H1 (cell line): ENCODE data around the gene PPP1R27. TPM values are rescaled to one million over a fixed set of nuclear protein-coding genes. Genes with fewer than 3 reads are reported as not detected.
A peak's percentile ranks its signal among the peaks of the same experiment; 100 is the strongest.

Experiments used
- CTCF ChIA-PET: fragments of 300-600 bp; sonication (Branson Sonifier 250); formaldehyde crosslinking; loops from one replicate; lab custom pipeline; 2021; ENCODE audit not compliant: partially characterized antibody; lab: Charles Lee
- POLR2A ChIA-PET: fragments of 300-600 bp; sonication (Branson Sonifier 250); formaldehyde crosslinking; loops from one replicate; lab custom pipeline; 2021; ENCODE audit warnings: inconsistent platforms; ENCODE audit not compliant: partially characterized antibody; lab: Charles Lee
- DNase-seq, 2 experiments: peaks; one replicate each; pipeline versions ENCODE4 v3.0.0 to v3.0.0-alpha.2; 2010 to 2022; ENCODE audit warnings: low spot score in 2 of 2, low read depth in 1 of 2, mixed read lengths in 1 of 2
- FAIRE-seq: peaks from 2 replicates; lab custom pipeline; 2011; peaks lifted over from hg19 to GRCh38; lab: Jason Lieb, UNC
- H2AFZ ChIP-seq: 2 replicates; pipeline ENCODE4 v1.8.1; 2012; ENCODE audit warnings: low read length, inconsistent platforms
- H2AK5ac ChIP-seq: 2 replicates; pipeline ENCODE4 v1.6.1; 2013; ENCODE audit warnings: low read depth, low read length
- H2BK120ac ChIP-seq: replicated peaks from 2 replicates; pipeline ENCODE3; 2013; ENCODE audit warnings: low read depth, low read length, inconsistent platforms
- H2BK12ac ChIP-seq: 2 replicates; pipeline ENCODE4 v1.6.1; 2013; ENCODE audit warnings: low read depth, low read length
- H2BK15ac ChIP-seq: 2 replicates; pipeline ENCODE4 v1.6.1; 2013; ENCODE audit warnings: low read length
- H2BK20ac ChIP-seq: 2 replicates; pipeline ENCODE4 v1.6.1; 2013; ENCODE audit warnings: low read length
- H2BK5ac ChIP-seq: 2 replicates; pipeline ENCODE4 v1.6.1; 2013; ENCODE audit warnings: low read depth, low read length
- H3K14ac ChIP-seq: 2 replicates; pipeline ENCODE4 v1.6.1; 2013; ENCODE audit warnings: inconsistent platforms; ENCODE audit not compliant: insufficient read length
- H3K18ac ChIP-seq: 2 replicates; pipeline ENCODE4 v1.6.1; 2013; ENCODE audit warnings: low read length; ENCODE audit errors: extremely low read depth
- H3K23ac ChIP-seq: 2 replicates; pipeline ENCODE4 v1.6.1; 2013; ENCODE audit warnings: inconsistent platforms; ENCODE audit not compliant: insufficient read length
- H3K23me2 ChIP-seq: 2 replicates; pipeline ENCODE4 v1.6.1; 2013; ENCODE audit warnings: low read depth, low read length
- H3K27ac ChIP-seq: 2 replicates; pipeline ENCODE4 v1.6.1; 2011; ENCODE audit warnings: low read depth, low read length, inconsistent platforms
- H3K27me3 ChIP-seq, 4 experiments: replicated peaks in 1 of 4; 1 replicate in 1 of 4; 2 replicates in 3 of 4; pipeline versions ENCODE4 v1.6.1 to v1.8.1; 2011 to 2013; ENCODE audit warnings: low read length in 3 of 4, mild to moderate bottlenecking in 3 of 4, inconsistent platforms in 2 of 4, mixed read lengths in 2 of 4, moderate library complexity in 1 of 4; ENCODE audit not compliant: control insufficient read depth in 3 of 4, insufficient read depth in 3 of 4; ENCODE audit errors: extremely low read depth in 1 of 4
- H3K36me3 ChIP-seq, 4 experiments: 2 replicates each; pipeline versions ENCODE4 v1.6.1 to v1.8.1; 2011 to 2013; ENCODE audit warnings: mild to moderate bottlenecking in 4 of 4, low read length in 3 of 4, moderate library complexity in 2 of 4, control low read depth in 1 of 4, inconsistent platforms in 1 of 4; ENCODE audit not compliant: insufficient read depth in 4 of 4, control insufficient read depth in 2 of 4
- H3K4ac ChIP-seq: replicated peaks from 2 replicates; pipeline ENCODE3; 2013; ENCODE audit warnings: low read length, low read depth, mixed read lengths, inconsistent platforms; ENCODE audit not compliant: insufficient read length
- H3K4me1 ChIP-seq, 4 experiments: replicated peaks in 1 of 4; 1 replicate in 1 of 4; 2 replicates in 3 of 4; pipeline versions ENCODE4 v1.6.1 to v1.8.1; 2011 to 2013; ENCODE audit warnings: low read length in 3 of 4, inconsistent platforms in 2 of 4, mixed read lengths in 1 of 4; ENCODE audit not compliant: insufficient read depth in 4 of 4, control insufficient read depth in 3 of 4
- H3K4me2 ChIP-seq, 2 experiments: 2 replicates each; pipeline versions ENCODE4 v1.6.1 to v1.8.1; 2011 to 2013; ENCODE audit warnings: low read depth in 2 of 2, low read length in 2 of 2, control low read depth in 1 of 2, inconsistent platforms in 1 of 2, mild to moderate bottlenecking in 1 of 2; ENCODE audit not compliant: insufficient read depth in 1 of 2
- H3K4me3 ChIP-seq, 4 experiments: fragments of 200-600, 300-600 bp in 1 of 4; sonication (generic), shearing (Covaris generic), sonication (Bioruptor Twin) in 1 of 4; 2 replicates each; pipeline versions ENCODE4 v1.5.1 to v1.8.1; 2011 to 2016; ENCODE audit warnings: low read length in 4 of 4, low read depth in 3 of 4, control low read depth in 2 of 4, inconsistent platforms in 2 of 4, mild to moderate bottlenecking in 2 of 4, mixed read lengths in 1 of 4, moderate library complexity in 1 of 4; ENCODE audit not compliant: insufficient read depth in 2 of 4; ENCODE audit errors: extremely low read depth in 1 of 4
- H3K56ac ChIP-seq: replicated peaks from 2 replicates; pipeline ENCODE3; 2013; ENCODE audit warnings: low read depth, mild to moderate bottlenecking, mixed read lengths, low read length, inconsistent platforms; ENCODE audit not compliant: insufficient read length
- H3K79me1 ChIP-seq: 2 replicates; pipeline ENCODE4 v1.6.1; 2013; ENCODE audit warnings: low read depth, low read length, control low read depth
- H3K79me2 ChIP-seq, 2 experiments: 2 replicates each; pipeline versions ENCODE4 v1.6.1 to v1.8.1; 2012 to 2013; ENCODE audit warnings: low read length in 2 of 2, mild to moderate bottlenecking in 2 of 2, inconsistent platforms in 1 of 2; ENCODE audit not compliant: insufficient read depth in 2 of 2, control insufficient read depth in 1 of 2
- H3K9ac ChIP-seq, 4 experiments: replicated peaks in 1 of 4; 1 replicate in 1 of 4; 2 replicates in 3 of 4; pipeline versions ENCODE4 v1.6.1 to v1.8.1; 2011 to 2013; ENCODE audit warnings: low read depth in 3 of 4, low read length in 3 of 4, control low read depth in 2 of 4, mild to moderate bottlenecking in 2 of 4, moderate library complexity in 2 of 4, inconsistent platforms in 1 of 4; ENCODE audit errors: extremely low read depth in 1 of 4
- H3K9me3 ChIP-seq, 2 experiments: 2 replicates each; pipeline versions ENCODE4 v1.6.1 to v1.8.1; 2012 to 2013; ENCODE audit warnings: mild to moderate bottlenecking in 2 of 2, moderate library complexity in 2 of 2, control low read depth in 1 of 2, inconsistent platforms in 1 of 2, low read depth in 1 of 2, low read length in 1 of 2, mixed read lengths in 1 of 2; ENCODE audit not compliant: insufficient read depth in 2 of 2
- H4K20me1 ChIP-seq, 2 experiments: replicated peaks in 1 of 2; 2 replicates each; pipeline versions ENCODE3 to v1.8.1; 2011 to 2013; ENCODE audit warnings: inconsistent platforms in 2 of 2, low read length in 2 of 2, mild to moderate bottlenecking in 1 of 2; ENCODE audit not compliant: insufficient read depth in 2 of 2, control insufficient read depth in 1 of 2
- H4K5ac ChIP-seq: 2 replicates; pipeline ENCODE4 v1.6.1; 2013; ENCODE audit warnings: low read length, low read depth, mixed read lengths, inconsistent platforms; ENCODE audit not compliant: insufficient read length
- H4K8ac ChIP-seq: 2 replicates; pipeline ENCODE4 v1.8.0; 2013; ENCODE audit warnings: mild to moderate bottlenecking, moderate library complexity, low read length, inconsistent platforms; ENCODE audit not compliant: insufficient read depth; ENCODE audit errors: extremely low read depth
- H4K91ac ChIP-seq: replicated peaks from 2 replicates; pipeline ENCODE3; 2013; ENCODE audit warnings: low read length, mixed read lengths, inconsistent platforms; ENCODE audit not compliant: insufficient read length
- ASH2L ChIP-seq: fragments of 200-600, 300-600 bp; sonication (generic); IDR thresholded peaks from one replicate; pipeline ENCODE4 v1.7.1; 2017; ENCODE audit warnings: low read length
- CBX8 ChIP-seq: fragments of 300-800, 300-1000 bp; sonication (generic); IDR thresholded peaks from 2 replicates; pipeline ENCODE4 v1.7.1; 2016; ENCODE audit warnings: low read depth, low read length, borderline replicate concordance
- CHD1 ChIP-seq: IDR thresholded peaks from 2 replicates; pipeline ENCODE4 v1.6.1; 2012; ENCODE audit warnings: low read depth, low read length, improper control_type of control experiment
- CREB1 ChIP-seq: IDR thresholded peaks from 2 replicates; pipeline ENCODE4 v1.6.1; 2012; ENCODE audit warnings: inconsistent platforms
- GABPA ChIP-seq: IDR thresholded peaks from 2 replicates; pipeline ENCODE4 v1.6.1; 2011; ENCODE audit warnings: mild to moderate bottlenecking, low read length, moderate library complexity, borderline replicate concordance; ENCODE audit not compliant: insufficient read depth
- RBBP5 ChIP-seq: IDR thresholded peaks from 2 replicates; pipeline ENCODE4 v1.7.1; 2012; ENCODE audit warnings: low read depth, mild to moderate bottlenecking, inconsistent platforms, low read length, moderate library complexity, borderline replicate concordance
- RXRA ChIP-seq: IDR thresholded peaks from 2 replicates; pipeline ENCODE4 v1.6.1; 2011; ENCODE audit warnings: low read depth, mild to moderate bottlenecking, low read length, moderate library complexity; ENCODE audit not compliant: insufficient read depth
- SP2 ChIP-seq: IDR thresholded peaks from 2 replicates; pipeline ENCODE4 v1.6.1; 2012; ENCODE audit warnings: mild to moderate bottlenecking, low read length, inconsistent platforms
- TBP ChIP-seq: IDR thresholded peaks from 2 replicates; pipeline ENCODE4 v1.6.1; 2011; ENCODE audit warnings: low read depth, low read length, improper control_type of control experiment
- TEAD4 ChIP-seq: IDR thresholded peaks from 2 replicates; pipeline ENCODE4 v1.6.1; 2012; ENCODE audit warnings: low read depth, low read length, inconsistent platforms, mixed read lengths
- WGBS, 2 experiments: shearing (Covaris generic) in 1 of 2; methylation state at CpG; one replicate each; pipeline versions ENCODE4 v1.1.6 to v1.1.7; 2013 to 2015; ENCODE audit warnings: low lambda C conversion rate in 2 of 2, mixed read lengths in 2 of 2, inconsistent platforms in 1 of 2, low coverage in 1 of 2, missing lambda C conversion rate in 1 of 2; ENCODE audit not compliant: insufficient replicate concordance in 2 of 2, insufficient coverage in 1 of 2, insufficient read length in 1 of 2; ENCODE audit errors: extremely low coverage in 1 of 2, missing lambda C conversion rate in 1 of 2; 5-methylcytosine and 5-hydroxymethylcytosine counted together
- polyA plus RNA-seq, 7 experiments: library from polyadenylated mRNA; depleted of rRNA in 3 of 7; stranded (reverse) in 5 of 7; unstranded in 2 of 7; fragments of >200 nt in 5 of 7; fragments of 200-250 nt in 2 of 7; gene quantifications; 1 replicate in 5 of 7; 2 replicates in 1 of 7; 4 replicates in 1 of 7; pipeline versions ENCODE4 v1.2.1 to v1.2.3, GENCODE V29; 2011 to 2013; ENCODE audit warnings: missing spikeins in 2 of 7, mixed read lengths in 2 of 7
- total RNA-seq: library from RNA; stranded (reverse); fragmentation: NEBNext Ultra II Directional; extraction: Animal tissue kit (Norgen Biotek cat#: 25700); gene quantifications from 2 replicates; pipeline ENCODE4 v1.2.1, GENCODE V29; 2021

PPP1R27 gene
- total and polyA plus RNA-seq, 2 of the 8 experiments (the other 6 are each of a cell fraction or from before 2014, with no cell fraction given): 0.27 TPM; not detected in 1

DNA sequence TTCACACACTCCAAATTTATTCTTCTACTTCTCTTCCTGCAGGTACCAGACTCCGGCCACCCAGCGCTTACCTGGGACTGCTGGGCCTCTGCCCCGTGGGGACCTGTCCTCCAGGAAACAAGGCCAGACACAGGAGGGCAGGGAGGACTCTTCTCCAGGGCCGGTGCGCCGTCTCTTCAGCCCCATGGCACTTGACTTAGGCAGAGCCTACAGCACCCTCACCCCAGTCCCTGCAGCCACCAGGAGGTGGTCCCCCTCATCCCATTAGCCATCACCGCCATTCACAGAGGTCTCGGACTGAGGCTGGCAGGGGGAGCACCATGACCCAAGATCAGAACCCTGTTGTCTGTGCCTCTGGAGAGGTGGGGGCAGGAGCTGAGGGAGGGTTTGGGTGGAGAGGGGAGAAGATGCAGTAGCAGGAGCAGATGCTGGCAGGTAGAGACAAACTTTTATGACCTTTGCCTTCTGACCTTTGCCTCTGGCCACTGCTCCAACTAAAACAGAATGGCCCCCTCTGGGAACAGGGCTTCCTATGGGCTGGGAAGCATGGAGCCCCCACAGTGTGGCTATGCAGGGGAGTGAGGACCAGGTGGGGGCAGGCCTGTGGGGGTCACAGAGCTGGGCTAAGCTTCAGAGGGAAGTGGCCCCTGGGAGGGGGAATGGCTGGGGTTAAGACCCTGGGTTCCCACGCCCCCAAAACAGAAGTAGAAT is 32.6 kb downstream of the PPP1R27 start:
- Histone ChIP-seq H3K18ac (no peak overlapping the region), H3K9ac (no peak overlapping the region), H4K20me1 (peaks cover 0 to 1% of the 10 kb centered on the region in 2 experiments), H3K9me3 (peaks cover 0 to 3% of the 10 kb centered on the region in 2 experiments; a peak in 1 of 4 replicates), H2AK5ac (no peak overlapping the region), H4K8ac (no peak overlapping the region), H3K27me3 (peaks cover 38 to 59% (median 53%) of the 10 kb centered on the region in 4 experiments), H2BK15ac (no peak overlapping the region), H3K4me1 (peaks cover 0 to 3% (median 0%) of the 10 kb centered on the region in 4 experiments; a peak in 3 of 7 replicates), H2AFZ (no peak overlapping the region), H3K23ac (no peak overlapping the region), H3K14ac (no peak overlapping the region), H4K5ac (no peak overlapping the region), H3K56ac (no peak overlapping the region), H2BK12ac (no peak overlapping the region), H3K4me2 (no peak overlapping the region), H3K4me3 (no peak overlapping the region), H2BK20ac (0 out of 2 replicates have a peak overlapping the region, but pooled peaks have one; percentile 41), H3K36me3 (peaks cover 0 to 10% (median 0%) of the 10 kb centered on the region in 4 experiments; a peak in 1 of 8 replicates), H3K4ac (no peak overlapping the region), H2BK120ac (no peak overlapping the region), H4K91ac (no peak overlapping the region), H3K79me1 (no peaks in the 10 kb centered on the region), H2BK5ac (no peak overlapping the region), H3K23me2 (peaks cover 5% of the 10 kb centered on the region; the same call in 1 of the 2 replicates), H3K27ac (no peak overlapping the region), H3K79me2 (no peaks in the 10 kb centered on the region)
- no peak for DNase-seq
- TF ChIP-seq CBX8: no peak
- TF ChIP-seq RXRA: no peak
- no peak for TF ChIP-seq TEAD4
- no peak for TF ChIP-seq GABPA
- no peak for TF ChIP-seq TBP
- TF ChIP-seq CHD1: no peak
- TF ChIP-seq SP2: no peak
- TF ChIP-seq ASH2L: no peak
- no peak for TF ChIP-seq RBBP5
- TF ChIP-seq CREB1: no peak
- ChIA-PET POLR2A (interaction anchor here (0.7 to 0.9 kb wide), 2 partner anchors 64 to 67 kb away, joined by 3 to 4 read pairs; no protein-coding TSS in a partner anchor), CTCF (interaction anchor here (1.0 kb wide), 1 partner anchor 23 kb away, joined by 3 read pairs; no protein-coding TSS in a partner anchor)
- FAIRE-seq: no peak
- WGBS, 2 experiments: 96% methylated on average over 8 of the region's 9 CpGs; no CpG with 5 or more reads in 1 of the 2 experiments
